C4-2B (cell line): ENCODE results near the gene FLT3LG.

Source experiments
- H3K27ac ChIP-seq: fragments of 450-650 bp; 2 replicates; pipeline ENCODE4 v1.5.1; 2017
- ZFX ChIP-seq: fragments of 450-650 bp; IDR thresholded peaks from 2 replicates; pipeline ENCODE4 v1.6.1; 2017
- TF ChIP-seq, protein P1 (sequence below): fragments of 450-650 bp; conservative IDR thresholded peaks from 2 replicates; pipeline ENCODE4 v1.5.1; 2017; ENCODE audit warnings: mild to moderate bottlenecking

Gene FLT3LG

DNA sequence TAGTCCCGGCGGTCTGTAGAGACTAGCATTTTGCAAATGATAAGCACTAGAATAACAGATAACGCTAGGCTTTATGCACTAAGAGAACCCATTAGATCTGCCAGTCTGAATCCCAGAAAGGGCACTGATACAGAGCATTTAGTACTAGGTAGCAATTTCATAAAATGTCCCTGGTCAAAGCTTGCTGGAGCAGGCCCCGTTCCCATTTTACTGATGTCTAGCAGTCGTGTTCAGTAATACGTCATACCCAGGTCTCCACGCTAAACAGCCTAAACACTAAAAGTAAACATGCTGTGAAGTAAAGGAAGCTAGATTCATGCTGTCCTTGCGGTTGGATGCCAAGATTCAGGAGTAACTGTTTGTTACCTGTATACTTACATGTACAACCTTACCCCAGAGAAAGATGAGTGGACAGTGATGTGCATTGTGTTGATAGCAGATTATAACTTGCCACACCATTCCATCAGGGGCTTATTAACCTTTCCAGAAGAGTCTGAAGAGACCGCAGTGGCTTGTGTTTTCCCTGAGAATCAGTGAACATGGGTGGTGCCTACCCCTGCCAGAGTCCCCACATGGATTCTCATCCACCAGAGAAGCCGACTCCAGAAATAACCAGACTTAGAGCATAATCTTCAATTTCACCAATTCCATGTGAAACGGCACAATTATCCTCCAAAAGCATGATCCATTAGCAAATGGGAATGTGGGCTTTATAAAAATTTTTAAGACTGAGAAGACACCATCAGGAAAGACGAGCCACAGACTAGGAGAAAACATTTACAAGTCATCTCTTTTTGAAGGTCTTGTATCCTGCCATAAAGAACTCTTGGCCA, 18.8 kb downstream of the FLT3LG start:
- TF ChIP-seq, protein P1, sequence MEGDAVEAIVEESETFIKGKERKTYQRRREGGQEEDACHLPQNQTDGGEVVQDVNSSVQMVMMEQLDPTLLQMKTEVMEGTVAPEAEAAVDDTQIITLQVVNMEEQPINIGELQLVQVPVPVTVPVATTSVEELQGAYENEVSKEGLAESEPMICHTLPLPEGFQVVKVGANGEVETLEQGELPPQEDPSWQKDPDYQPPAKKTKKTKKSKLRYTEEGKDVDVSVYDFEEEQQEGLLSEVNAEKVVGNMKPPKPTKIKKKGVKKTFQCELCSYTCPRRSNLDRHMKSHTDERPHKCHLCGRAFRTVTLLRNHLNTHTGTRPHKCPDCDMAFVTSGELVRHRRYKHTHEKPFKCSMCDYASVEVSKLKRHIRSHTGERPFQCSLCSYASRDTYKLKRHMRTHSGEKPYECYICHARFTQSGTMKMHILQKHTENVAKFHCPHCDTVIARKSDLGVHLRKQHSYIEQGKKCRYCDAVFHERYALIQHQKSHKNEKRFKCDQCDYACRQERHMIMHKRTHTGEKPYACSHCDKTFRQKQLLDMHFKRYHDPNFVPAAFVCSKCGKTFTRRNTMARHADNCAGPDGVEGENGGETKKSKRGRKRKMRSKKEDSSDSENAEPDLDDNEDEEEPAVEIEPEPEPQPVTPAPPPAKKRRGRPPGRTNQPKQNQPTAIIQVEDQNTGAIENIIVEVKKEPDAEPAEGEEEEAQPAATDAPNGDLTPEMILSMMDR, result no peak
- TF ChIP-seq ZFX, result no peak
- no peak overlapping the region for H3K27ac ChIP-seq

DNA sequence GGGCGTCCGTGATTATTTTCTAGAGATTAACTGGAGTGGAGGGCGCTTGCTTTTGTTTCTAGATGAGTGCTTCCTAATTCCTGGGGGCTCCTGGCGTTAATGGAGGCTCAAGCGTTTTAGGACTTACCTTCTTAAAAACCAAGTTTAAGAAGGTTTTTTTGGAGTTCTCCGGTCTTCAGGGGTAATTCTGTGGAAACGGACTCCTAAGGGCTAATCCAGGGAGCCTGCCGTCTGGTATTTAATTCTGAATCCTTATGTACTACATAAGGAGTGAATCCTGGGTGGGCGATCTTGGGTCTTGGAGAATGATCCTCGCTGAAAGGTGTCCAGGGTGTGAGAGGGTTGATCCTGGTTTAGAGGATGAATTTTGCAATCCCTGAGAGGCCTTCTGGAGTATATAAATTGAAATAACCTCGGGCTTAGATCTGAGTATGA, 22.6 kb downstream of the FLT3LG start:
- TF ChIP-seq ZFX, result no peak
- TF ChIP-seq, protein P1, result no peak
- H3K27ac ChIP-seq, result peak overlapping the region; percentile 92

DNA sequence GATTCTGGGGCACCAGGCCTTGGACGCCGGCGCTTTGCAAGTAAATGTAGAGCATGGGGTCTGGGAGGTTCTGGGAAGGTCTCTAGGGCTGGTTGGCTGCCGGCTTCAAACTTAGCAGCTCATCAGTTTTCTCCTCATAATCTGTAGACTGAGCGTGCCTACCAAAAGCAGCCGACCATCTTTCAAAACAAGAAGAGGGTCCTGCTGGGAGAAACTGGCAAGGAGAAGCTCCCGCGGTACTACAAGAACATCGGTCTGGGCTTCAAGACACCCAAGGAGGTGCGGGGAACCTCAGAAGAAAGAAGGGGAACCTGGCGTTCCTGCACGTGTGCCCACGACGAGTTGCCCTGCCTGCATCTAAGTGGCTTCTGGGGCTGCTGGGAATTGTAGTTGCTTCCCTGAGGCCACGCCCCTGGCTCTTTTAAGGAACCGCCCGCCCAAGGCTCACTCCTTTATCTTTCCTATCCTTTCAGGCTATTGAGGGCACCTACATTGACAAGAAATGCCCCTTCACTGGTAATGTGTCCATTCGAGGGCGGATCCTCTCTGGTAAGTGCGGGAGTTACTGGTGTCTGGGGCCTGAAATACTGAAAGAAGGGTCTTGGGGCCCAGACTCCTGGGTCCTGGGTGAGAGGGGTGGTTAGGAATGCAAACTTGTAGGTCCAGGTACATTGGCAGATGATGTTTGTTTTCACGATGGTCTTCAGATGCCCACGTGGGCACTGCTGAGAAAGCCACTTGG, 23.2 kb downstream of the FLT3LG start:
- H3K27ac ChIP-seq, result peak overlapping the region; percentile 92
- TF ChIP-seq ZFX, result no peak
- TF ChIP-seq, protein P1, result no peak

DNA sequence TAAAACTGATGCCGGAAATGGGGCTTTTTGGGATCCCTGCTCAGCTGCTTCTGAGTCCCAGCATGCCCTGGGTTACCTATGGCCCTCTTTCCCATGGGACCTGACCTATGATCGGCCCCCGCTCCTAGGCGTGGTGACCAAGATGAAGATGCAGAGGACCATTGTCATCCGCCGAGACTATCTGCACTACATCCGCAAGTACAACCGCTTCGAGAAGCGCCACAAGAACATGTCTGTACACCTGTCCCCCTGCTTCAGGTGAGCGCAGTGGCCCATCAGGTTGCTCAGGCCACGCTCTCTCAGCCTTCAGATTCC, 23.7 kb downstream of the FLT3LG start:
- H3K27ac ChIP-seq, result peak overlapping the region; percentile 92
- TF ChIP-seq, protein P1, result no peak
- no peak for TF ChIP-seq ZFX

DNA sequence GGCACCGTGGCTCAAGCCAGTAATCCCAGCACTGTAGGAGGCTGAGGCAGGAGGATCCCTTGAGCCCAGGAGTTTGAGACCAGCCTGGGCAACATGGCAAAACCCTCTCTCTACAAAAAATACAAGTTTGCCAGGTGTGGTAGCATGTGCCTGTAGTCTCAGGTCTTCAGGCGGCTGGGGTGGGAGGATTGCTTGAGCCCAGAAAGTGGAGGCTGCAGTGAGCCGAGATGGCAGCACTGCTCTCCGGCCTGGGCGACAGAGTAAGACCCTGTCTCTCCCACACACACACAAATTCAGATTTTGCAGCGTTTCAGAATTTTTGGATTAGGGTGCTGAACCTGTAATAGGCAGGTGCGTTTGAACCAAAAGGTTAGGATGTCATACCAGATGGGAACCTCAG, 24.5 kb downstream of the FLT3LG start:
- TF ChIP-seq ZFX, result no peak
- TF ChIP-seq, protein P1, result no peak
- H3K27ac ChIP-seq, result no peak overlapping the region

DNA sequence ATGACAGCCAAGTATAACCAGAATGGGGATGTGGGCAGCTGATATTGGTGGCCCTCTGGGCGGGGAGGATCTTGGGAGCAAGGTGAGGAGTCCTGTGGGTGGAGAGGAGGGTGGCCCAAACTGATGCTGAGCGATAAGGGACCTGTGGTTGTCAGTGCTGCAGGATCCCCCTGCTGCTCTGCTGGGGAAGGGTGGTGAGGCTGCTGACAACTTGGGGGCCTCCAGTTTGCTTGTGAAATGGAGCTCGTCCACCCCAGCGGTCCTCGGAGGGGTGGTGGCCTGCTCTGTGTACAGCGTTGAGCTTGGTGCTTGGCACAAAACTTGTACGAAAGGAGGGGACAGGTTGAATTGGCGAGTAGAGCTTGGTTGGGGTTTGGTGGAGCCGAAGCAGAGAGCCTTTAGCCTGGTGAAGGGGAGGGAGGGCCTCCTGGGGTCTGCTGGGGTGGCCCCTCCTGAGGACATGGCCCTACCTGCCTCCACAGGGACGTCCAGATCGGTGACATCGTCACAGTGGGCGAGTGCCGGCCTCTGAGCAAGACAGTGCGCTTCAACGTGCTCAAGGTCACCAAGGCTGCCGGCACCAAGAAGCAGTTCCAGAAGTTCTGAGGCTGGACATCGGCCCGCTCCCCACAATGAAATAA, 25.1 kb downstream of the FLT3LG start:
- TF ChIP-seq, protein P1, result no peak
- no peak for TF ChIP-seq ZFX
- no peak overlapping the region for H3K27ac ChIP-seq
